AG08396 (cell line): ENCODE measurements around the gene NCEH1.

ENCODE experiments used
- DNase-seq: peaks from one replicate; pipeline ENCODE4 v3.0.0; 2012; ENCODE audit warnings: low spot score, mixed read lengths

The NCEH1 gene

GRCh38 chr3:172646439-172647015, 64.3 kb downstream of the NCEH1 start:
- no peak for DNase-seq

DNA sequence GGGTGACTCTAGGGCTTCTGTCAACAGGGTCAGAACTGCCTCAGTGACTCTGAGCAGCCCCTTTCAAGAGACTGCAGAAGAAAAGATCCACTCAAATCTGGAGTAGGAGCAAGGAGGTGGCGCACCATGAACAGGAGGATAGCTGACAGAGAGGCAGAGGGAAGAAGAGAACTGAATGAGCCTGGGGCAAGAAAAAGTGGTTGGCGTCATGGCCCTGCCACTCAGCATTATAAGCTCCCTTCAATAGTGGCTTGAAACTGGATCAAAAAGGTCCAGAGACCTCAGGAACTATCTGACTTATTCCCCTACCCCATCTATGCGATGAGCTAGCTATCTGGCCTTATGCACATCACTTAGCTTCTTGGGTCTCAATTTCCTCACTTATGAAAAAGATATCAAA, 66.6 kb downstream of the NCEH1 start:
- no peak for DNase-seq

DNA sequence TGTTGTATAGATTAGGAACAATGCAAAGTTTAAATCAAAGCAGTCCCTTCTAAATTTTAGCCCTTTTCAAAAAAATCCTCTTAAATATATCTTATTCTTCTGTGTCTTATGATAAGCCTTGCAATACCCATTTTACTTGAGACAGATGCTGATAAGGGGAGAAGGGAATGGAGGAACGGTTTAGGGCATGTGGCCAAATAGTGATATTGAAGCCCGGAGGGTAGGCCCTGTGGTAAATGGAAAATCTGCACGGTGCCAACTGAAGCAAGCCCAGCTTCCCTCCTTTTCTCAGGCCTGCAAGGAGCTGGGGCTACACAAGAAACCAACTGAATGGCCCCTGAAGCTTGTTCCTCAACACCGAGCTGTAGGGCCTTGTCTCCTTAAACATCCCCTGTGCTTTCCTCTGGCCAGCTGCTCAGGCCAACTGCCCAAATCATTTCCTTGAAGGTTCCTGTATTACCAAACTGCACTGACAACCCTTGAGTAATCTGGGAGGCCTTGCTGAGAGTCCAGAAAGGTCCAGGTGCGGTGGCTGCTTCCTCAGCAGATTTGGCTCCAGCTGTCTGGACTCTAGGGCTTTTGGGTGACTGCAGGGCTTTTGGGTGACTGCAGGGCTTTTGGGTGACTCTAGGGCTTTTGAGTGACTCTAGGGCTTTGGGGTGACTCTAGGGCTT, 67.2 kb downstream of the NCEH1 start:
- no peak for DNase-seq

DNA sequence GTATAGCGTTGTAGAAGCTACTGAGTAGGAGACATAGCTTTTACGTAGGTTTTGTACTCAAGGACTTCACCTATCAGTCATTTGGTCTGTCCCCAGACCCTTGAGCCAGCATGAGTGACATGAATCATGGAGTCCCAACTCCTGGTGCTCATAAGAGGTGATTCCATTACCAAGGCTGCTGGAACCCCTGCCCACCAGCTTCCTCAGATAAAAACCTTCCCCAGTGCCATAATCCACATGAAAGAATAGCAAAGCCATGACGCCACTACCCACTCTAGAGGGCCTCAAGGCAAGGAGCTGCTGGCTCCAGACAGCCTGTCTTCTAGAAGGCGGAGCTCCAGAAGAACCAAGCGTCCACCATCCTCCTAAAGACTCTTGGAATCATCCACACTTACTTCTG, 69.6 kb downstream of the NCEH1 start:
- DNase-seq: no peak

DNA sequence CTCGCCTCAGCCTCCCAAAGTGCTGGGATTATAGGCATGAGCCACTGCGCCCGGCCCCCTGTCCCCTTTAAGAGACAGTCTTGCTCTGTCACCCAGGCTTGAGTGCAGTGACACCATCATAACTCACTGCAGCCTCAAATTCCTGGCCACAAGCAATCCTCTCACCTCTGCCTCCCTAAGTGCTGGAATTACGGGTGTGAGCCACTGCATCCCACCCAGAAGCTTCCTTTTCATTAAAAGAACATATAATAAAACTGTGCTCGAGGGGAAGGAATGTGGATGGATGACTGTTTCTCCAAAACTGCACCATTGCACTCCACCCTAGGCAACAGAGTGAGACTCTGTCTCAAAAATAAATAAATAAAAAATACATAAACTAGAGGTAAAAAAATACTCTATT, 70.1 kb downstream of the NCEH1 start:
- DNase-seq: no peak

GRCh38 chr3:172635588-172635987, 75.3 kb downstream of the NCEH1 start:
- no peak for DNase-seq

DNA sequence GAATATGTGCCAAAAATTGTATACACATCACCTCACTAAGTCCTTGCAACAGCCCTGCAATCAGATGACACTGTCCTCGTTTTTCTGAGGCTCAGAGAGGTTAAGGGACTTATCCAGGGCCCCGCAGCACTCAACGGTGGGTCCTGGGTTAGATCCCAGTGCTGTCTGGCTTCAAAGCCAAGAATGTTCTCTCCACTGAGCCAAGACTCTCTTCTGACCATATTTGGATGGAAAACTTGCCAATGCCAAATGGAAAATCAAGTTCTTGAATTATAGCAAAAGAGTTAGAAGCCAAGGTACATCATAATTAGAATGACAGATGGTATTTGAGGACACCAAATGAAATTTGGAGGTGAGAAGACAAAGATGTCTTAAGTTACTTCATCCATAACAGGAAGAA, 75.9 kb downstream of the NCEH1 start:
- DNase-seq: no peak

- no peak for DNase-seq
Measured at GRCh38 chr3:172630316-172630715, 80.6 kb downstream of the NCEH1 start.

DNA sequence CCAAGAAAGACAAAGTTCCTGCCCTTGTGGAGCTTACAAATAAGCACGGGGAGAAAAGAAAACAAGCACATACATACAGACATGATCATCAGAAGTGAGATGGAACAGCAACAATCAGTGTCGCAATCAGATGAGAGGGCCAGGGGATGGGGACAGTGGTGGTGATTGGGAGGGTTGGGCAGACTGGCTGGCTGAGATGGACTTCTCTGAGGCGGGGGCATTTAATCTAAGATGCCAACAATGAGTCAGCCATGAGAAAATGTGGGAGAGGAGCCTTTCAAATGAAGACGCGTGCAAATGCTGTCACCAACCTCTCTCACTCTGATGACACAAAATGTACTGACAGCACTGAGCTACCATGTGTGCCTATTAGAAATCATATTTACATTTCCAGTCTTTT, 81.4 kb downstream of the NCEH1 start:
- DNase-seq: no peak

DNA sequence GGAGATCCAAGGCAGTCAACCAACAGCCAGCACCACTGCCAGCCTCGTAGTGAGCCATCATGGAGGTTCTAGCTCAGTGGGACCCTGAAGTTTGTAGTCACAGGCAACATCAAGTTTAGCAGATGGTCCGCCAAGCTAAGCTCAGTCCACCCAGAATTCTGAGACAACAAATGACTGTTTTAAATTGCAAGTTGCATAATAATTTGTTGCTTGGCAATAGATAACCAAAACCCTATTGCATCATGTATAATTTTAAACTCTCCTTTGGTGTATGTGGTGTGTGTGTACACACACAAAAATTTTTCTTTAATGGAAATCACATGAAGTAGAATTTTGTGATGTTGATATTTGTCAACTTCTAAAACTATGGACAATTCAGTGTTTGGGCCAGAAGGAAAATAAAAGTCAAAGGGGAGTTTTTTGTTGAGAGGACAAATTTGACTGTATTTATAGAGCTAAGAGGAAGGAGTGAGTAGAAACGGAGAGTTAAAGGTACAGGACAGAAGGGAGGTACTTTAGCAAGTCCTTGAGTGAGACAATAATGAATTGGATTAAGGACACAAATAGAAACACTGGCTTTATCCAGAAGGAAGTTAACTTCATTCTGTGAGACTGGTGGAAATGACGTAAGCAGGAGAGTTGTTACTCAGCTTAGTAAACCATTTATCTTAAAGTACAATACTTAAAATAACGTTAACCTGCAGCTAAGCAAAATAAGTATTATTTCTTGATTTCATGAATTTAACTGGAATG, 83.6 kb downstream of the NCEH1 start:
- no peak for DNase-seq

- peak; percentile 28 for DNase-seq
Measured at GRCh38 chr3:172626021-172626640, 84.7 kb downstream of the NCEH1 start.

DNA sequence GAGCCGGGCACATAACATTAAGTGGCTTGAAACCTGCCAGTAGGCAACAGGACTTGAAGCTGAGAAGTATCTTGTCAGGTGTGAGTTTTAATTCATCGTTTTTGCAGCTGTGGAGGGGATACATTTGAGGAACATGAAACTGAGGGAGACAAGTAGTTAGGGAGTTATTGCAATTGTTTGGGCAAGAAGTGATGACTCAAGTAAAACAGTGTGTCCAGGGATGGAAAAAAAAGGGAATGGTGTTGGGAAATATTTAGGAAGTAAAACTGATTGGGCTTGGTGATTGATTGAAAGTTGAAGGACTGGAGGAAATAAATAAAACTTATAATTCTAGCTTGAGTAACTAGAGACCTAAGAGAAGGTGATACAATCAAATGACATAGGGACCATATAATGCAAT, 85.5 kb downstream of the NCEH1 start:
- no peak for DNase-seq

DNA sequence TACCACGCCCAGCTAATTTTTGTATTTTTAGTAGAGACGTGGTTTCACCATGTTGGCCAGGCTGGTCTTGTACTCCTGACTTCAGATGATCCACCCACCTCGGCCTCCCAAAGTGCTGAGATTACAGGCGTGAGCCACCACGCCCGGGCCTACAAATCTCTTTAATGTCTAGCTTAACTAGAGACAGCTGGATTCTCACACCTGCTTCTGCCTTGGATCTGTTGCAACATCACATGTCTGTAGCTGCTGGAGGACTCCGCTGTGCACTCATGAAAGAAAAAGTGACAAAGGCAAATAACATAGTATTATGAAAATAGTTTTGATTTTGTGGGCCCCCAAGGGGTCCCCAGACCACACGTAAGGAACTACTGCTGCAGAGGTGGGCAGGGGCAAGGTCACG, 85.9 kb downstream of the NCEH1 start:
- no peak for DNase-seq

- peak; percentile 45 for DNase-seq
Measured at GRCh38 chr3:172622916-172623700, 87.8 kb downstream of the NCEH1 start.

- no peak for DNase-seq
Measured at GRCh38 chr3:172622156-172622555, 88.7 kb downstream of the NCEH1 start.

DNA sequence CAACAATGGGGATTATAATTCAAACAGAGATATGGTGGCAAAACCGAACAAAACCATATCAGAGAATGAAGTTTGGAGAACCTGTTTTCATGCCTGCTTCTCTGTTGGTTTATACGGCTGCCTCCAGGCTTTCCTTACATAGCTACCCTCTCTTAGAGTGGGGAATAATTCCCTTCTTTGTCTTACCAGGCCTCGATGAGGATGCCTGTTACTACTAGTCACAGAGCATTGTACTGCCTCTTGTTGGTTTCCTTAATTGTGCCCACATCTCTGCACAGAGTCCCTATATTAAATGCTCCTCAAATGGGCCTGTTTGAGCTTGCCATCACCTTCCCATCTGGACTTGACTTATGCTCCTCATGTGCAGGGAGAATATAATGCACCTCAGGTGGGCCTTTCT, 92.9 kb downstream of the NCEH1 start:
- no peak for DNase-seq

DNA sequence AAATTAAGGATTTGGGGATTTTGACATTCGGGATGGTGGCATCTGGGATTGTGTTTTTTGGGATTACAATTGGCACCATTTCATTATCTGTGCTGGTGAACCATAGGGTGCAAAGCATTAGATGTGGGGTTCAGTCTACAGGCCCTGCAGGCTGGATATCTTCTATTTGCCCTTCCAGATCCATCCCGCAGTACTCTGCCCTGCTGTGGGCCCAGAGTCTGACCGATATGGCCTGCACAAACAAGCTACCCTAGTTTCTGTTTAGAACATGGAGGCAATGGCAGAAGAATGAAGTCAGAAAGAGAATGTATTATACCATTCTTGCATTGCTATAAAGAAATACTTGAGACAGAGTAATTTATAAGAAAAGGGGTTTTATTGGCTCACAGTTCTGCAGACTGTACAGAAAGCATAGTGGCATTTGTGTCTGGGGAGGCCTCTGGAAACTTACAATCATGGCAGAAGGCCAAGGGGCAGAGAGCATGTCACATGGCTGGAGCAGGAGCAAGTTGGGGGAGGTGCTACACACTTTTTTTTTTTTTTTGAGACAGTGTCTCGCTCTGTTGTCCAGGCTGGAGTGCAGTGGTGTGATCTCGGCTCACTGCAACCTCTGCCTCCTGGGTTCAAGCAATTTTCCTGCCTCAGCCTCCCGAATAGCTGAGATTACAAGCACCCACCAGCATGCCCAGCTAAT, 93.7 kb downstream of the NCEH1 start:
- no peak for DNase-seq

- no peak for DNase-seq
Measured at GRCh38 chr3:172616031-172616461, 94.8 kb downstream of the NCEH1 start.

DNA sequence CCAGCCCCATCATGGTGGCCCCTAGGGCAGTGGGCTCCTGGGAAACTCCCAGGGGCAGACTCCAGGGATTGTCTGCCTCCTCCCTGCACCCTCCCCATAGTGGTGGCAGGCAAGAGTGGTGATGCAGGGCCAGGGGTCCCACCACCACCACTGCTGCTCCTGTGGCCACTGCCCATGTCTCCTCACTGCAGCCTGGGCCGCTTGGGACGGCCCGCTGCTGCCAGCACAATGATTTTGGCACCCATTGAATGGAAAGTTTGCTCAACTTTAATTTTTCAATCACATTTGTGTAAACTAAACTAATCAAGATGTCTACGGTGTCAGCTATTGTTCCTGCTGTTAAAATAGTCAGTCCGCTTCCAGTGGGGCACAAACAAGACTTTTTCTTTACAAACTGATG, 95.6 kb downstream of the NCEH1 start:
- no peak for DNase-seq

DNA sequence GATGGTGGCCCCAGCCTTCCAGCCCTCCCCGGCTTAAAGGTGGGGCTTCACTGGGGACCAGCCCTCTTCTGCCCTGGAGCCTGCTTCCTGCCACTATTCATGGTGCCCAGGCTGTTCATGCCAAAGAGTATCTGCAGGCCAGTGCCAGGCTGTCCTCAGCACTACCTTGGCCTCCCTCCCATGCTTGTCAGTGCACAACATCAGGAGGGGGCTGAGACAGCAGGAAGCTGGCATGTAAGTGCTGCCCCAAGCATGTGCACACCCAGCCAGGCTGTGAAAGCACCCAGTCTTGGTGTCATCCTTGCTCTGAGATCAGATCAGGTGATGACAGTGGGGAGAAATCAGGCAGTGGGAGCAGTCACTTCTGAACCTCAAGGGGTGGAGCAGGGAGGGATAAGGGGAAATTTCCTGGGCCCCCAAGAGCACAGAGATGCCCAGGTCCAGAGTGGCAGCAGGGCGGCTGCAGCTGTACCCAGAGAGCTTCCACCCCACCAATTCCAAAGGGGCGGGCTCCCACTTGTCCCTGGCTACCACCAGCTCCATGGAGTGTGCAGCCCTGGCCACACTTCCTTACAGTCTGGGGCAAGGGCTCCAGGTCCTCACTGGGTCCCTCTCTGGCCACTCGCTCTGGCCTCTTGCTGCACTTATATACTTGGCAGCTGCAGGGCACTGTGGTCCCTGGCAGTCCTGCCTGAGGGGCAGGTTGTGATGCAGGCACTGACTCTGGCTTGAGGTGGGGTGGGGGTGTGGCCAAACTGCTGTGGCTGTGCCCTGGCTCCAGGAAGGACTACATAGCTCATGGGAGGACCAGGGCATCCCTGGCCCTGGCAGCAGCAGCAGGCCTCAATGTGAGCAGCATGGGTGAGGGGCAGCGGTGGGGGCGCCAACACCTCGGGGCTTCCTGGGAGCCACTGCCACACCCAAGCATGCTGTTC, 96.3 kb downstream of the NCEH1 start:
- DNase-seq: no peak
